Endothelial cell of umbilical vein (primary cell): Measurements from ENCODE around the gene SSH2. TPM values are rescaled to one million over a fixed set of nuclear protein-coding genes. Genes with fewer than 3 reads are reported as not detected.

Experiments
- BruUV-seq: library from RNA; stranded (reverse); fragments of 400-500 nt; replicated peaks from 2 replicates; lab custom pipeline; 2021; lab: Mats Ljungman, UMichigan
- CTCF ChIA-PET: fragments of 300-600, 350-600 bp; sonication (Branson Sonifier 250); formaldehyde crosslinking; loops from one replicate; lab custom pipeline; 2021; ENCODE audit warnings: antibody characterized with exemption, inconsistent platforms; lab: Charles Lee
- POLR2A ChIA-PET: fragments of 300-600, 350-600 bp; sonication (Branson Sonifier 250); formaldehyde crosslinking; loops from one replicate; lab custom pipeline; 2021; ENCODE audit warnings: antibody characterized with exemption, inconsistent platforms; lab: Charles Lee
- DNase-seq: peaks from one replicate; pipeline ENCODE4 v3.0.0-alpha.2; 2011; ENCODE audit warnings: low read depth, low spot score
- FAIRE-seq: peaks from 2 replicates; lab custom pipeline; 2011; peaks lifted over from hg19 to GRCh38; lab: Jason Lieb, UNC
- H2AFZ ChIP-seq: 2 replicates; pipeline ENCODE4 v1.6.0; 2012; ENCODE audit warnings: low read depth, low read length, control low read depth, inconsistent platforms
- H3K27ac ChIP-seq: 2 replicates; pipeline ENCODE4 v1.5.1; 2011; ENCODE audit warnings: low read depth, mild to moderate bottlenecking, control low read depth, low read length, moderate library complexity; ENCODE audit not compliant: insufficient read depth
- H3K27me3 ChIP-seq, 2 experiments: 2 replicates each; pipeline versions ENCODE4 v1.6.0 to v1.6.1; 2011; ENCODE audit warnings: low read length in 2 of 2, mixed read lengths in 1 of 2; ENCODE audit not compliant: control insufficient read depth in 2 of 2, insufficient read depth in 2 of 2
- H3K36me3 ChIP-seq, 2 experiments: 2 replicates in 1 of 2; 3 replicates in 1 of 2; pipeline ENCODE4 v1.5.1; 2011; ENCODE audit warnings: low read length in 2 of 2, mild to moderate bottlenecking in 1 of 2, moderate library complexity in 1 of 2; ENCODE audit not compliant: control insufficient read depth in 2 of 2, insufficient read depth in 2 of 2; ENCODE audit errors: extremely low read depth in 1 of 2
- H3K4me1 ChIP-seq: 3 replicates; pipeline ENCODE4 v1.5.1; 2011; ENCODE audit warnings: mild to moderate bottlenecking, low read length; ENCODE audit not compliant: control insufficient read depth, insufficient read depth; ENCODE audit errors: extremely low read depth
- H3K4me2 ChIP-seq: 2 replicates; pipeline ENCODE4 v1.6.1; 2011; ENCODE audit warnings: low read length, control low read depth, mixed read lengths; ENCODE audit not compliant: insufficient read depth
- H3K4me3 ChIP-seq, 3 experiments: fragments of 200-600 bp in 1 of 3; sonication (generic), shearing (Covaris generic) in 1 of 3; replicated peaks in 1 of 3; 2 replicates each; pipeline ENCODE4 v1.5.1; 2011 to 2016; ENCODE audit warnings: control low read depth in 3 of 3, low read length in 3 of 3, mild to moderate bottlenecking in 2 of 3, inconsistent platforms in 1 of 3, low read depth in 1 of 3, moderate library complexity in 1 of 3; ENCODE audit not compliant: insufficient read depth in 1 of 3
- H3K79me2 ChIP-seq: 2 replicates; pipeline ENCODE4 v1.6.0; 2012; ENCODE audit warnings: low read length, inconsistent platforms; ENCODE audit not compliant: control insufficient read depth, insufficient read depth
- H3K9ac ChIP-seq: replicated peaks from 2 replicates; pipeline ENCODE3; 2011; ENCODE audit warnings: low read length, control low read depth; ENCODE audit not compliant: insufficient read depth; ENCODE audit errors: extremely low read depth
- H3K9me1 ChIP-seq: replicated peaks from 3 replicates; pipeline ENCODE4 v1.6.0; 2011; ENCODE audit warnings: mild to moderate bottlenecking, low read length; ENCODE audit not compliant: control insufficient read depth, insufficient read depth; ENCODE audit errors: extremely low read depth
- H3K9me3 ChIP-seq: replicated peaks from 2 replicates; pipeline ENCODE4 v1.5.1; 2012; ENCODE audit warnings: low read length, inconsistent platforms; ENCODE audit not compliant: control insufficient read depth, insufficient read depth
- H4K20me1 ChIP-seq: replicated peaks from 2 replicates; pipeline ENCODE3; 2011; ENCODE audit warnings: mild to moderate bottlenecking, low read length; ENCODE audit not compliant: control insufficient read depth, insufficient read depth; ENCODE audit errors: extremely low read depth
- FOS ChIP-seq: IDR thresholded peaks from 2 replicates; pipeline ENCODE4 v1.6.1; 2011; ENCODE audit warnings: mild to moderate bottlenecking, low read length, moderate library complexity, borderline replicate concordance; ENCODE audit not compliant: insufficient read depth
- GATA2 ChIP-seq: IDR thresholded peaks from 2 replicates; pipeline ENCODE4 v1.7.0; 2011; ENCODE audit warnings: low read depth, mild to moderate bottlenecking, moderate library complexity, mixed read lengths, low read length; ENCODE audit not compliant: insufficient read length, insufficient read depth
- JUN ChIP-seq: IDR thresholded peaks from 2 replicates; pipeline ENCODE4 v1.6.1; 2011; ENCODE audit warnings: borderline replicate concordance, low read depth; ENCODE audit not compliant: insufficient read length, insufficient read depth
- MYC ChIP-seq: IDR thresholded peaks from one replicate; pipeline ENCODE4 v1.6.1; 2011; ENCODE audit warnings: mild to moderate bottlenecking, low read depth, low read length
- POLR2A ChIP-seq: IDR thresholded peaks from 2 replicates; pipeline ENCODE4 v1.6.1; 2012; ENCODE audit warnings: low read depth, mild to moderate bottlenecking, control low read depth, low read length
- POLR2AphosphoS5 ChIP-seq: IDR thresholded peaks from 2 replicates; pipeline ENCODE4 v1.6.1; 2012; ENCODE audit warnings: low read depth, mild to moderate bottlenecking, control low read depth, low read length, moderate library complexity; ENCODE audit not compliant: insufficient read depth
- dilution Hi-C: fragments of 300-500 bp; cut with MboI; formaldehyde crosslinking; loops from one replicate; pipeline ENCODE4 v1.15.0; 2019; ENCODE audit warnings: low sequenced_read_pairs; ENCODE audit not compliant: extremely low pct_ligation_motif_present
- intact Hi-C: fragments of 100-400 bp; cut with micrococcal nuclease; formaldehyde crosslinking; loops from one replicate; pipeline ENCODE4 v1.10.0; 2022
- polyA plus RNA-seq, 4 experiments: library from polyadenylated mRNA; depleted of rRNA in 3 of 4; stranded (reverse) in 3 of 4; unstranded in 1 of 4; fragments of >200 nt; gene quantifications; 2 replicates each; pipeline versions ENCODE4 v1.2.1 to v1.2.3, GENCODE V29; 2011 to 2012; ENCODE audit warnings: missing spikeins in 1 of 4
- total RNA-seq: library from RNA; stranded (reverse); gene quantifications from 2 replicates; pipeline ENCODE4 v1.2.3, GENCODE V29; 2021
- TF ChIP-seq, protein P1 (sequence below), 2 donors: IDR thresholded peaks; 1 replicate in 1 of 2; 2 replicates in 1 of 2; pipeline ENCODE4 v1.5.1; 2011; ENCODE audit warnings: low read length in 2 of 2, mild to moderate bottlenecking in 2 of 2, moderate library complexity in 2 of 2, control low read depth in 1 of 2, inconsistent platforms in 1 of 2, low read depth in 1 of 2; ENCODE audit not compliant: insufficient read depth in 1 of 2; ENCODE audit errors: extremely low read depth in 1 of 2
- TF ChIP-seq, protein P2 (sequence below): IDR thresholded peaks from 2 replicates; pipeline ENCODE4 v1.6.1; 2011; ENCODE audit not compliant: insufficient read depth, insufficient read length

The SSH2 gene
- total and polyA plus RNA-seq, 2 donors (not counting 3 experiments of a cell fraction or from before 2014, with no cell fraction given) = 24.6 to 60.9 TPM

DNA sequence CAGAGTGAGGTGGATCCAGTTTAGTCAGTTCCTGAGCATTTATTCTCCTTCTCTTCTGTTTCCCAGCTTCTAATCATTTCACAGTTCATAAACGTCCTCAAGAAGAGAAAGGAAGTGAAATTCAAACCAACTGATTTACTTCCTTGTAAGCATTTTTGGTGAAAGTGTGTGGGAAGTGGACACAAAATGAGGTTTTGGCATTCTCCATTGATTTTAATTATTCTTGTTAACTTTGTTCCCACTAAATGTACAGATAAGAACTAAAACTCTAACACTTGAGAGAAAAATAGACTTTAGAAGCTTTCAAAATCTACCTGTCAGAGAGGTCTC lies 264.6 kb downstream of the SSH2 start:
- TF ChIP-seq FOS (peak; percentile 7), GATA2 (no peak), MYC (no peak), POLR2A (no peak), POLR2AphosphoS5 (no peak), JUN (no peak)
- TF ChIP-seq, protein P1, sequence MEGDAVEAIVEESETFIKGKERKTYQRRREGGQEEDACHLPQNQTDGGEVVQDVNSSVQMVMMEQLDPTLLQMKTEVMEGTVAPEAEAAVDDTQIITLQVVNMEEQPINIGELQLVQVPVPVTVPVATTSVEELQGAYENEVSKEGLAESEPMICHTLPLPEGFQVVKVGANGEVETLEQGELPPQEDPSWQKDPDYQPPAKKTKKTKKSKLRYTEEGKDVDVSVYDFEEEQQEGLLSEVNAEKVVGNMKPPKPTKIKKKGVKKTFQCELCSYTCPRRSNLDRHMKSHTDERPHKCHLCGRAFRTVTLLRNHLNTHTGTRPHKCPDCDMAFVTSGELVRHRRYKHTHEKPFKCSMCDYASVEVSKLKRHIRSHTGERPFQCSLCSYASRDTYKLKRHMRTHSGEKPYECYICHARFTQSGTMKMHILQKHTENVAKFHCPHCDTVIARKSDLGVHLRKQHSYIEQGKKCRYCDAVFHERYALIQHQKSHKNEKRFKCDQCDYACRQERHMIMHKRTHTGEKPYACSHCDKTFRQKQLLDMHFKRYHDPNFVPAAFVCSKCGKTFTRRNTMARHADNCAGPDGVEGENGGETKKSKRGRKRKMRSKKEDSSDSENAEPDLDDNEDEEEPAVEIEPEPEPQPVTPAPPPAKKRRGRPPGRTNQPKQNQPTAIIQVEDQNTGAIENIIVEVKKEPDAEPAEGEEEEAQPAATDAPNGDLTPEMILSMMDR (IDR thresholded peaks at IDR 0.05; ENCODE audit: extremely low read depth in 1 of 2, insufficient read depth in 1 of 2, low read depth in 1 of 2, low read length in 2 of 2) = no peak
- TF ChIP-seq, protein P2, sequence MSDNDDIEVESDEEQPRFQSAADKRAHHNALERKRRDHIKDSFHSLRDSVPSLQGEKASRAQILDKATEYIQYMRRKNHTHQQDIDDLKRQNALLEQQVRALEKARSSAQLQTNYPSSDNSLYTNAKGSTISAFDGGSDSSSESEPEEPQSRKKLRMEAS = no peak
- Histone ChIP-seq H3K27me3 (no peaks in the 10 kb centered on the region), H2AFZ (no peak overlapping the region), H3K27ac (peak overlapping the region; percentile 93), H3K9me1 (no peaks in the 10 kb centered on the region), H3K4me3 (no peak overlapping the region), H3K4me2 (peak overlapping the region; percentile 69), H3K9me3 (no peaks in the 10 kb centered on the region), H3K36me3 (peaks cover 9 to 10% of the 10 kb centered on the region in 2 experiments), H3K9ac (peak overlapping the region; percentile 51), H3K79me2 (no peaks in the 10 kb centered on the region), H3K4me1 (peaks cover 27% of the 10 kb centered on the region), H4K20me1 (no peaks in the 10 kb centered on the region)
- FAIRE-seq (peak; percentile 86), DNase-seq (no peak)
- intact Hi-C loops = loop anchor here (1.0 to 2.0 kb wide), 2 partner anchors 25 to 62 kb away; no protein-coding TSS in a partner anchor
- ChIA-PET POLR2A (no interaction called here), CTCF (interaction anchor here (1.0 to 2.2 kb wide), 12 partner anchors 8 to 428 kb away, joined by 3 to 25 read pairs (median 5); no protein-coding TSS in a partner anchor)
- TSS peak; percentile 99 for BruUV-seq
- dilution Hi-C loops = no loop called here
